Ovary (tissue), 9 donors: Measurements from ENCODE around the gene WNK2. TPM values are rescaled to one million over a fixed set of nuclear protein-coding genes. Genes with fewer than 3 reads are reported as not detected.
"Not testable (repeated sequence)": the region's sequence is repeated elsewhere in the genome, so short reads cannot be mapped to it uniquely, and the experiment has no call there.

Experiments
- DNase-seq, 5 donors: peaks; one replicate each; pipeline ENCODE4 v3.0.0-alpha.2; 2019 to 2020
- H3K27ac ChIP-seq, 2 donors: fragments of 200-600 bp; one replicate each; pipeline versions ENCODE4 v1.5.1 to v1.8.0; 2019 to 2022
- H3K27me3 ChIP-seq: fragments of 200-600 bp; one replicate; pipeline ENCODE4 v1.8.0; 2022
- H3K36me3 ChIP-seq: fragments of 200-600 bp; sonication (generic); one replicate; pipeline ENCODE4 v1.5.1; 2019
- H3K4me1 ChIP-seq: one replicate; pipeline ENCODE4 v1.8.1; 2013; ENCODE audit warnings: mild to moderate bottlenecking, moderate library complexity; ENCODE audit not compliant: insufficient read depth
- H3K4me3 ChIP-seq: fragments of 200-600 bp; sonication (generic); one replicate; pipeline ENCODE4 v1.5.1; 2017
- H3K9me3 ChIP-seq, 2 donors: fragments of 200-600 bp in 1 of 2; sonication (generic) in 1 of 2; one replicate each; pipeline versions ENCODE4 v1.5.1 to v1.8.1; 2013 to 2019; ENCODE audit warnings: mild to moderate bottlenecking in 1 of 2, moderate library complexity in 1 of 2
- EP300 ChIP-seq: sonication (generic); formaldehyde crosslinking; IDR thresholded peaks from one replicate; pipeline ENCODE4 v1.6.1; 2017; ENCODE audit warnings: antibody characterized with exemption
- POLR2A ChIP-seq: fragments of 450-650 bp; IDR thresholded peaks from one replicate; pipeline ENCODE4 v1.6.1; 2017; ENCODE audit warnings: antibody characterized with exemption, mild to moderate bottlenecking, moderate library complexity
- WGBS, 3 donors: extraction: QIAGEN DNeasy Blood & Tissue Kit in 1 of 3; methylation state at CpG; one replicate each; pipeline versions ENCODE4 v1.1.5 to v1.1.7; 2013 to 2017; 5-methylcytosine and 5-hydroxymethylcytosine counted together
- intact Hi-C, 4 donors: fragments of 100-400 bp; cut with DNase I; formaldehyde crosslinking; loops; one replicate each; pipeline versions ENCODE4 v1.11.0 to v1.15.1; 2022 to 2023
- polyA plus RNA-seq, 2 donors: library from polyadenylated mRNA; stranded (reverse); fragments of 200-250 nt in 1 of 2; fragments of 350-450 nt in 1 of 2; fragmentation: Illumina TruSeq in 1 of 2; extraction: RNeasy Lipid Tissue Mini Kit (QIAGEN cat#74804) in 1 of 2; gene quantifications; one replicate each; pipeline ENCODE4 v1.2.3, GENCODE V29; 2013 to 2014
- total RNA-seq, 7 donors: library from RNA; depleted of rRNA in 2 of 7; stranded (reverse); fragments of >200 nt in 2 of 7; fragmentation: NEBNext Ultra II Directional in 3 of 7; extraction: Animal tissue kit (Norgen Biotek cat#: 25700) in 3 of 7; gene quantifications; one replicate each; pipeline versions ENCODE4 v1.1.0 to v1.2.4, GENCODE V29; 2016 to 2023
- TF ChIP-seq, protein P1 (sequence below), 3 donors: fragments of 450-650 bp in 2 of 3; fragments of 200-600 bp in 1 of 3; IDR thresholded peaks; one replicate each; pipeline versions ENCODE4 v1.5.1 to v1.8.0; 2016 to 2022; ENCODE audit warnings: antibody characterized with exemption in 3 of 3, mild to moderate bottlenecking in 1 of 3
- donor health status: DM: no; HTN: no; CAD: no; lungs with moderate emphysema.
- donor health status: DM: no; HTN: no; CAD: no.
- donor health status: Bipolar disorder and iron deficiency.
- donor health status: DM: yes; HTN: yes; CAD: no.
- donor health status: DM: no; HTN: no; CAD: no.
- donor health status: DM: yes; HTN: yes; CAD: no.

Gene WNK2
- total and polyA plus RNA-seq, 9 donors, result 0.53 to 24.7 (median 4.4) TPM

GRCh38 chr9:93138171-93138764 is 45.7 kb upstream of the WNK2 start:
- intact Hi-C loops, result loop anchor here in 1 of 4 donors (10.0 kb wide), 1 partner anchor 317 kb away; the partner anchor contains the start of genes FAM120A and FAM120AOS
- Histone ChIP-seq H3K27ac (no peak overlapping the region), H3K4me1 (peaks cover 10% of the 10 kb centered on the region), H3K36me3 (no peaks in the 10 kb centered on the region), H3K4me3 (no peak overlapping the region), H3K27me3 (no peaks in the 10 kb centered on the region), H3K9me3 (no peaks in the 10 kb centered on the region)
- WGBS, 3 donors, result 73 to 76% (median 76%) methylated on average over 7 of the region's 7 CpGs
- no peak for DNase-seq
- TF ChIP-seq, protein P1, sequence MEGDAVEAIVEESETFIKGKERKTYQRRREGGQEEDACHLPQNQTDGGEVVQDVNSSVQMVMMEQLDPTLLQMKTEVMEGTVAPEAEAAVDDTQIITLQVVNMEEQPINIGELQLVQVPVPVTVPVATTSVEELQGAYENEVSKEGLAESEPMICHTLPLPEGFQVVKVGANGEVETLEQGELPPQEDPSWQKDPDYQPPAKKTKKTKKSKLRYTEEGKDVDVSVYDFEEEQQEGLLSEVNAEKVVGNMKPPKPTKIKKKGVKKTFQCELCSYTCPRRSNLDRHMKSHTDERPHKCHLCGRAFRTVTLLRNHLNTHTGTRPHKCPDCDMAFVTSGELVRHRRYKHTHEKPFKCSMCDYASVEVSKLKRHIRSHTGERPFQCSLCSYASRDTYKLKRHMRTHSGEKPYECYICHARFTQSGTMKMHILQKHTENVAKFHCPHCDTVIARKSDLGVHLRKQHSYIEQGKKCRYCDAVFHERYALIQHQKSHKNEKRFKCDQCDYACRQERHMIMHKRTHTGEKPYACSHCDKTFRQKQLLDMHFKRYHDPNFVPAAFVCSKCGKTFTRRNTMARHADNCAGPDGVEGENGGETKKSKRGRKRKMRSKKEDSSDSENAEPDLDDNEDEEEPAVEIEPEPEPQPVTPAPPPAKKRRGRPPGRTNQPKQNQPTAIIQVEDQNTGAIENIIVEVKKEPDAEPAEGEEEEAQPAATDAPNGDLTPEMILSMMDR (IDR thresholded peaks at IDR 0.05), result no peak
- no peak for TF ChIP-seq POLR2A
- no peak for TF ChIP-seq EP300

DNA sequence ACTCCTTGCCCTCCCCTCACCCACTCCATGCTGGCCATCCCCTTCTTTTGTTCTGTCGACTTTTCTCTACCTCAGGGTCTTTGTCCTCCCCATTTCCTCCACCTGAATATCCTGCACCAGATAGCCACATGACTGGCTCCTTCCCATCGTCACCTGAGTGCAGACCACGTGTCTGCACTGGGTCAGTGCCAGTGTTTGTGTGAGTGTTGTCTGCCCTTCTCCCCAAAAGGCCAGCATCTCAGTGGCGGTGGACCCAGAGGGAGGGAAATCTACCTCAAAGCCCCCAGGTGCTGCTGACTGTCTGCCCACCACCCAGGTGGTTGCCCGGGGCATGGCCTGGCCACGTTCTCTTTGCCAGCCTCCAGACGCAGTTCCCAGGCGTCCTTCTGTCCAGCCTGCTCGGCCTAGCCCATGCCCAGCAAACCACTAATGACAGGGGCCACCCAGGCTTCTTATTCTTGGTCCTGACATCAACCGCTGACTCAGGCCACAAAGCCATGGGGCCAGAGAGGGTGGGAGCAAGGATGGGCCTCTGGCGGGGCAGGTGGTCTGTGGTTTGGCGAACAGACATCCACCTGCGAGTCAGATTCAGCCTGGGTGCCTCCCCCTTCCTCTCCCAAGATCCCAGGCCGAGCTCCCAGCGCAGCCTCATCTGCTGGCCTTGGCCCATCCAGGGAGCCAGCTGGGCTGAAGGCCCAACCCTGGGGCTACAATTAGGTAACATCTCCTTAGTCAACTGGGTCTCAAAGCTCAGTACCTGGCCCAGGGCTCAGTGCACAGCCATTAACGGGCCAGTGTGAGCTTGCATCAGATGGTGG is 44.4 kb upstream of the WNK2 start:
- H3K36me3 ChIP-seq, result no peaks in the 10 kb centered on the region
- DNase-seq, result peak in 1 of 5 donors; percentile 12
- TF ChIP-seq EP300, result no peak
- TF ChIP-seq POLR2A, result no peak
- TF ChIP-seq, protein P1 (IDR thresholded peaks at IDR 0.05), result no peak
- peaks cover 10% of the 10 kb centered on the region for H3K4me1 ChIP-seq
- intact Hi-C loops, result loop anchor here in 1 of 4 donors (10.0 kb wide), 2 partner anchors 315 to 1885 kb away; partner anchors contain the start of genes FAM120A and FAM120AOS
- H3K4me3 ChIP-seq, result no peak overlapping the region
- no peaks in the 10 kb centered on the region for H3K9me3 ChIP-seq
- H3K27me3 ChIP-seq, result no peaks in the 10 kb centered on the region
- H3K27ac ChIP-seq, result no peak overlapping the region
- 77 to 79% (median 78%) methylated on average over 16 of the region's 16 CpGs for WGBS, 3 donors

GRCh38 chr9:93141771-93142483 is 42.0 kb upstream of the WNK2 start:
- DNase-seq, result no peak
- intact Hi-C loops, result loop anchor here in 1 of 4 donors (10.0 kb wide), 1 partner anchor 1887 kb away; no protein-coding TSS in a partner anchor
- Histone ChIP-seq H3K27ac (no peak overlapping the region), H3K4me3 (no peak overlapping the region), H3K9me3 (no peaks in the 10 kb centered on the region), H3K36me3 (no peaks in the 10 kb centered on the region), H3K4me1 (no peaks in the 10 kb centered on the region), H3K27me3 (no peaks in the 10 kb centered on the region)
- WGBS, 3 donors, result 78 to 89% (median 82%) methylated on average over 6 to 8 of the region's 8 CpGs
- TF ChIP-seq, protein P1 (IDR thresholded peaks at IDR 0.05), result no peak
- TF ChIP-seq POLR2A (no peak), EP300 (no peak)

DNA sequence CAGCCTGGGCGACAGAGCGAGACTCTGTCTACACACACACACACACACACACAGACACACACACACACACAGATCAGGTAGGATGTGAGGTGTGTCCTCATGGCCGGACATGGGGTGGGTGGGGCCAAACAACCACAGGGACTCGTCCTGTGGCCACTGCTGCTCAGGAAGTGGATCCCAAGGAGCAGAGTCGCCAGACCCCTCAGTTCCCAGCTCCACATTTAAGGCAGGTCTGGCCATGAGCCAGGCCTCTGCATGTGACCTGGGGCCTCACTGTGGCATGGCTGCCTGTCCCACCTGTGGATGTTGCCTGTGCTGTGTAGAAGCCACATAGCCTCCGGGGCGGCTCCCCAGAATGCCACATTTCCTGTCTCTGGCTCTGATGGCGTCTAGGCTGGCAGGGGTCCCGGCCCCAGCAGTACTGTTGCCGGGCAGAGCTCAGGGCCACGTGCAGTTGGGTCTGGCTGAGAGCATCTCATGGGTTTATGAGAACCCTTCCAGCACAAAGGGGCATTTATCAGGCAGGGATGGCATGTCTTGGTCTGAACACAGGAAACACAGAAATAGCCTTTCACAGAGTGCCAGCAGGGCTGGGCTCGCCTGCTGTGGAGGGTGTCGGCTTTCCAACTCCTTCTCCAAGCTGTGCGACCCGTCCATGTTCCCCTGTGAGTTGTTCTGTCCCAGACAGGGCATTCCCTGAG is 40.0 kb upstream of the WNK2 start:
- TF ChIP-seq, protein P1 (IDR thresholded peaks at IDR 0.05), result no peak
- TF ChIP-seq EP300 (no peak), POLR2A (no peak)
- WGBS, 3 donors, result 64 to 71% (median 65%) methylated on average over 13 to 15 of the region's 15 CpGs
- no peak overlapping the region for H3K4me3 ChIP-seq
- H3K36me3 ChIP-seq, result no peaks in the 10 kb centered on the region
- no peaks in the 10 kb centered on the region for H3K9me3 ChIP-seq
- intact Hi-C loops, result loop anchor here in 1 of 4 donors (10.0 kb wide), 1 partner anchor 1889 kb away; no protein-coding TSS in a partner anchor
- H3K4me1 ChIP-seq, result no peaks in the 10 kb centered on the region
- no peak for DNase-seq
- no peaks in the 10 kb centered on the region for H3K27me3 ChIP-seq
- H3K27ac ChIP-seq, result no peak overlapping the region

GRCh38 chr9:93146696-93147095 is 37.2 kb upstream of the WNK2 start:
- not testable (repeated sequence) for H3K27me3 ChIP-seq, H3K36me3 ChIP-seq, H3K9me3 ChIP-seq, H3K4me1 ChIP-seq, H3K27ac ChIP-seq, H3K4me3 ChIP-seq, DNase-seq
- WGBS, 3 donors, result 79 to 89% (median 81%) methylated on average over 6 of the region's 6 CpGs
- intact Hi-C loops, result loop anchor here in 1 of 4 donors (10.0 kb wide), 1 partner anchor 1892 kb away; no protein-coding TSS in a partner anchor
